ENCODE data around the gene PTPN5.

PTPN5 gene

GRCh38 chr11:18729426-18729825 is 62.2 kb downstream of the PTPN5 start:
- H3K4me1 ChIP-seq (ENCODE audit: control insufficient read depth in 2 of 2, insufficient read depth in 2 of 2, low read length in 2 of 2) = no peaks in the 10 kb centered on the region
- no peak overlapping the region for H3K4me3 ChIP-seq (ENCODE audit: low read length in 2 of 2)
- H3K27me3 ChIP-seq (ENCODE audit: control insufficient read depth in 2 of 2, insufficient read depth in 2 of 2, low read length in 2 of 2) = no peaks in the 10 kb centered on the region
- H3K9ac ChIP-seq (ENCODE audit: low read depth in 1 of 2, low read length in 2 of 2) = no peak overlapping the region
- no peaks in the 10 kb centered on the region for H3K9me3 ChIP-seq (ENCODE audit: control insufficient read depth in 2 of 2, low read length in 2 of 2)
- no peak overlapping the region for H3K27ac ChIP-seq (ENCODE audit: low read depth in 2 of 2, low read length in 2 of 2)
- no peaks in the 10 kb centered on the region for H3K36me3 ChIP-seq (ENCODE audit: control insufficient read depth in 2 of 2, insufficient read depth in 2 of 2, low read length in 2 of 2)

GRCh38 chr11:18728658-18729057 is 62.9 kb downstream of the PTPN5 start:
- H3K9ac ChIP-seq (ENCODE audit: low read depth in 1 of 2, low read length in 2 of 2) = no peak overlapping the region
- H3K27me3 ChIP-seq (ENCODE audit: control insufficient read depth in 2 of 2, insufficient read depth in 2 of 2, low read length in 2 of 2) = no peaks in the 10 kb centered on the region
- H3K4me1 ChIP-seq (ENCODE audit: control insufficient read depth in 2 of 2, insufficient read depth in 2 of 2, low read length in 2 of 2) = no peaks in the 10 kb centered on the region
- no peak overlapping the region for H3K4me3 ChIP-seq (ENCODE audit: low read length in 2 of 2)
- H3K36me3 ChIP-seq (ENCODE audit: control insufficient read depth in 2 of 2, insufficient read depth in 2 of 2, low read length in 2 of 2) = no peaks in the 10 kb centered on the region
- H3K9me3 ChIP-seq (ENCODE audit: control insufficient read depth in 2 of 2, low read length in 2 of 2) = no peaks in the 10 kb centered on the region
- no peak overlapping the region for H3K27ac ChIP-seq (ENCODE audit: low read depth in 2 of 2, low read length in 2 of 2)

GRCh38 chr11:18727479-18728236 is 63.9 kb downstream of the PTPN5 start:
- H3K4me1 ChIP-seq (ENCODE audit: control insufficient read depth in 2 of 2, insufficient read depth in 2 of 2, low read length in 2 of 2) = no peaks in the 10 kb centered on the region
- no peak overlapping the region for H3K4me3 ChIP-seq (ENCODE audit: low read length in 2 of 2)
- H3K36me3 ChIP-seq (ENCODE audit: control insufficient read depth in 2 of 2, insufficient read depth in 2 of 2, low read length in 2 of 2) = no peaks in the 10 kb centered on the region
- no peaks in the 10 kb centered on the region for H3K27me3 ChIP-seq (ENCODE audit: control insufficient read depth in 2 of 2, insufficient read depth in 2 of 2, low read length in 2 of 2)
- H3K9me3 ChIP-seq (ENCODE audit: control insufficient read depth in 2 of 2, low read length in 2 of 2) = no peaks in the 10 kb centered on the region
- H3K9ac ChIP-seq (ENCODE audit: low read depth in 1 of 2, low read length in 2 of 2) = no peak overlapping the region
- H3K27ac ChIP-seq (ENCODE audit: low read depth in 2 of 2, low read length in 2 of 2) = no peak overlapping the region

- H3K4me3 ChIP-seq (ENCODE audit: low read length in 2 of 2) = no peak within 1 kb of the TSS
- no peaks in the 10 kb centered on the region for H3K9me3 ChIP-seq (ENCODE audit: control insufficient read depth in 2 of 2, low read length in 2 of 2)
- no peaks in the 10 kb centered on the region for H3K36me3 ChIP-seq (ENCODE audit: control insufficient read depth in 2 of 2, insufficient read depth in 2 of 2, low read length in 2 of 2)
- H3K4me1 ChIP-seq (ENCODE audit: control insufficient read depth in 2 of 2, insufficient read depth in 2 of 2, low read length in 2 of 2) = peaks cover 8% of the 10 kb centered on the region in 2 donors
- no peaks in the 10 kb centered on the region for H3K27me3 ChIP-seq (ENCODE audit: control insufficient read depth in 2 of 2, insufficient read depth in 2 of 2, low read length in 2 of 2)
- no peak within 1 kb of the TSS for H3K9ac ChIP-seq (ENCODE audit: low read depth in 1 of 2, low read length in 2 of 2)
- H3K27ac ChIP-seq (ENCODE audit: low read depth in 2 of 2, low read length in 2 of 2) = no peak within 1 kb of the TSS
These were observed 65.6 kb downstream of the PTPN5 start, which contains the start of gene IGSF22 for GRCh38 chr11:18726040-18726439. TSS of gene IGSF22 (minus strand) at chr11:18726188. CDS start at chr11:18724236, 1,952 bp downstream.

DNA sequence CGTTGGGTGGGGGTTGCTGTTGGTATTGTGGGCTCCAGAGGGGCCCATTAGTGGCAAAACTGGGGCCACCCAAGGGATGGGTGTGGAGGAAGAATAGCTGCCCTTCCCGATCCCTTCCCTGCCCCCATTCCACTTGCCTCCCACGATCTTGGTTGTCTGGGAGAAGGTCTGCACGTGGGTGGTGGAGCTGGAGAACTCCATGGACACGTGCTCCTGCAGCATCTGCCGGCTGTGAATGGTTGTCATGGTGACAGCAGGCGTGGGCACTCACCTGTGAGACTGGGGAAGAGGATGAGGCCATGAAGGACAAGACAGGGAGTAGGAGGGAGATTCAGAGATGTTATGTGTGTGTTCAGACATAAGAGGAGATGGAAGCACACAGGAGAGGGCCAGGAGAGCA is 67.6 kb downstream of the PTPN5 start:
- no peaks in the 10 kb centered on the region for H3K36me3 ChIP-seq (ENCODE audit: control insufficient read depth in 2 of 2, insufficient read depth in 2 of 2, low read length in 2 of 2)
- H3K9ac ChIP-seq (ENCODE audit: low read depth in 1 of 2, low read length in 2 of 2) = no peak overlapping the region
- H3K9me3 ChIP-seq (ENCODE audit: control insufficient read depth in 2 of 2, low read length in 2 of 2) = no peaks in the 10 kb centered on the region
- H3K27me3 ChIP-seq (ENCODE audit: control insufficient read depth in 2 of 2, insufficient read depth in 2 of 2, low read length in 2 of 2) = no peaks in the 10 kb centered on the region
- H3K4me1 ChIP-seq (ENCODE audit: control insufficient read depth in 2 of 2, insufficient read depth in 2 of 2, low read length in 2 of 2) = peaks cover 8 to 10% of the 10 kb centered on the region in 2 donors
- no peak overlapping the region for H3K27ac ChIP-seq (ENCODE audit: low read depth in 2 of 2, low read length in 2 of 2)
- no peak overlapping the region for H3K4me3 ChIP-seq (ENCODE audit: low read length in 2 of 2)

DNA sequence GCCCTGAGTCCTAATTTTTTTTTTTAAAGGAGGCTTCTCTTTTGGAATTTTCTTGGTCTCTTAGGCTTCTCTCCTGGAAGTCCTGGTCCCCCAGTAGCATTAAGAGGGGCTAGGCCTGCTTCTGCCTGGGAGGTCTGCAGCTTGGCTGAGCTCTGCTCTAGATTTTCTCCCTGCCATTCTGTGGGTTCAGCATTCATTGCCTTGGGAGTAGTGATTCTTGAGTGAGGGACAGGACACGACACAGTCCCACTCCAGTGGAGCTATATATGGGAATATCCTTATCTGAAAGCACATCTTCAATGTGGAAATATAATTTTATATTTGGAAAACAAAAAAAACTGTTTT is 69.3 kb downstream of the PTPN5 start:
- peak overlapping the region in 1 of 2 donors; percentile 75 for H3K4me3 ChIP-seq (ENCODE audit: low read length in 2 of 2)
- H3K36me3 ChIP-seq (ENCODE audit: control insufficient read depth in 2 of 2, insufficient read depth in 2 of 2, low read length in 2 of 2) = no peaks in the 10 kb centered on the region
- H3K27me3 ChIP-seq (ENCODE audit: control insufficient read depth in 2 of 2, insufficient read depth in 2 of 2, low read length in 2 of 2) = no peaks in the 10 kb centered on the region
- no peaks in the 10 kb centered on the region for H3K9me3 ChIP-seq (ENCODE audit: control insufficient read depth in 2 of 2, low read length in 2 of 2)
- peaks cover 8 to 10% of the 10 kb centered on the region in 2 donors for H3K4me1 ChIP-seq (ENCODE audit: control insufficient read depth in 2 of 2, insufficient read depth in 2 of 2, low read length in 2 of 2)
- no peak overlapping the region for H3K27ac ChIP-seq (ENCODE audit: low read depth in 2 of 2, low read length in 2 of 2)
- no peak overlapping the region for H3K9ac ChIP-seq (ENCODE audit: low read depth in 1 of 2, low read length in 2 of 2)

- H3K27me3 ChIP-seq (ENCODE audit: control insufficient read depth in 2 of 2, insufficient read depth in 2 of 2, low read length in 2 of 2) = no peaks in the 10 kb centered on the region
- H3K27ac ChIP-seq (ENCODE audit: low read depth in 2 of 2, low read length in 2 of 2) = no peak overlapping the region
- peak overlapping the region; percentile 71 to 75 for H3K4me3 ChIP-seq (ENCODE audit: low read length in 2 of 2)
- H3K9ac ChIP-seq (ENCODE audit: low read depth in 1 of 2, low read length in 2 of 2) = peak overlapping the region; percentile 56 to 68
- H3K4me1 ChIP-seq (ENCODE audit: control insufficient read depth in 2 of 2, insufficient read depth in 2 of 2, low read length in 2 of 2) = peaks cover 8 to 10% of the 10 kb centered on the region in 2 donors
- no peaks in the 10 kb centered on the region for H3K9me3 ChIP-seq (ENCODE audit: control insufficient read depth in 2 of 2, low read length in 2 of 2)
- H3K36me3 ChIP-seq (ENCODE audit: control insufficient read depth in 2 of 2, insufficient read depth in 2 of 2, low read length in 2 of 2) = no peaks in the 10 kb centered on the region
These were observed 69.9 kb downstream of the PTPN5 start for GRCh38 chr11:18721561-18722292.

- H3K36me3 ChIP-seq (ENCODE audit: control insufficient read depth in 2 of 2, insufficient read depth in 2 of 2, low read length in 2 of 2) = no peaks in the 10 kb centered on the region
- H3K27me3 ChIP-seq (ENCODE audit: control insufficient read depth in 2 of 2, insufficient read depth in 2 of 2, low read length in 2 of 2) = no peaks in the 10 kb centered on the region
- H3K9me3 ChIP-seq (ENCODE audit: control insufficient read depth in 2 of 2, low read length in 2 of 2) = no peaks in the 10 kb centered on the region
- peak overlapping the region; percentile 56 to 68 for H3K9ac ChIP-seq (ENCODE audit: low read depth in 1 of 2, low read length in 2 of 2)
- H3K4me3 ChIP-seq (ENCODE audit: low read length in 2 of 2) = peak overlapping the region; percentile 71 to 75
- no peak overlapping the region for H3K27ac ChIP-seq (ENCODE audit: low read depth in 2 of 2, low read length in 2 of 2)
- H3K4me1 ChIP-seq (ENCODE audit: control insufficient read depth in 2 of 2, insufficient read depth in 2 of 2, low read length in 2 of 2) = peaks cover 8 to 10% of the 10 kb centered on the region in 2 donors
These were observed 70.6 kb downstream of the PTPN5 start for GRCh38 chr11:18720808-18721560.

GRCh38 chr11:18720091-18720807 is 71.3 kb downstream of the PTPN5 start:
- Histone ChIP-seq H3K36me3 (ENCODE audit: control insufficient read depth in 2 of 2, insufficient read depth in 2 of 2, low read length in 2 of 2) (no peaks in the 10 kb centered on the region), H3K9me3 (ENCODE audit: control insufficient read depth in 2 of 2, low read length in 2 of 2) (no peaks in the 10 kb centered on the region), H3K9ac (ENCODE audit: low read depth in 1 of 2, low read length in 2 of 2) (peak overlapping the region in 1 of 2 donors; percentile 68), H3K4me3 (ENCODE audit: low read length in 2 of 2) (peak overlapping the region in 1 of 2 donors; percentile 75), H3K27me3 (ENCODE audit: control insufficient read depth in 2 of 2, insufficient read depth in 2 of 2, low read length in 2 of 2) (no peaks in the 10 kb centered on the region), H3K4me1 (ENCODE audit: control insufficient read depth in 2 of 2, insufficient read depth in 2 of 2, low read length in 2 of 2) (peaks cover 8 to 10% of the 10 kb centered on the region in 2 donors), H3K27ac (ENCODE audit: low read depth in 2 of 2, low read length in 2 of 2) (no peak overlapping the region)

Data from mucosa of rectum (tissue), 2 donors.